ENCODE results near the gene HIVEP3. TPM values are rescaled to one million over a fixed set of nuclear protein-coding genes. Genes with fewer than 3 reads are reported as not detected.

HIVEP3 gene
- polyA plus RNA-seq, 1 of the 3 experiments (the other 2 are of a cell fraction): 6.4 TPM

GRCh38 chr1:41769068-41769467 is 149.7 kb downstream of the HIVEP3 start (continued):
- TF ChIP-seq POLR2AphosphoS5 (IDR thresholded peaks at IDR 0.05; ENCODE audit: low read depth, low read length) (no peak), RXRA (IDR thresholded peaks at IDR 0.05; ENCODE audit: borderline replicate concordance, low read depth) (no peak)

- WGBS (ENCODE audit: low lambda C conversion rate): 32% methylated on average over 4 of the region's 6 CpGs
- POLR2A ChIA-PET: no interaction called here
Observed at GRCh38 chr1:41768583-41768982, 150.1 kb downstream of the HIVEP3 start.

DNA sequence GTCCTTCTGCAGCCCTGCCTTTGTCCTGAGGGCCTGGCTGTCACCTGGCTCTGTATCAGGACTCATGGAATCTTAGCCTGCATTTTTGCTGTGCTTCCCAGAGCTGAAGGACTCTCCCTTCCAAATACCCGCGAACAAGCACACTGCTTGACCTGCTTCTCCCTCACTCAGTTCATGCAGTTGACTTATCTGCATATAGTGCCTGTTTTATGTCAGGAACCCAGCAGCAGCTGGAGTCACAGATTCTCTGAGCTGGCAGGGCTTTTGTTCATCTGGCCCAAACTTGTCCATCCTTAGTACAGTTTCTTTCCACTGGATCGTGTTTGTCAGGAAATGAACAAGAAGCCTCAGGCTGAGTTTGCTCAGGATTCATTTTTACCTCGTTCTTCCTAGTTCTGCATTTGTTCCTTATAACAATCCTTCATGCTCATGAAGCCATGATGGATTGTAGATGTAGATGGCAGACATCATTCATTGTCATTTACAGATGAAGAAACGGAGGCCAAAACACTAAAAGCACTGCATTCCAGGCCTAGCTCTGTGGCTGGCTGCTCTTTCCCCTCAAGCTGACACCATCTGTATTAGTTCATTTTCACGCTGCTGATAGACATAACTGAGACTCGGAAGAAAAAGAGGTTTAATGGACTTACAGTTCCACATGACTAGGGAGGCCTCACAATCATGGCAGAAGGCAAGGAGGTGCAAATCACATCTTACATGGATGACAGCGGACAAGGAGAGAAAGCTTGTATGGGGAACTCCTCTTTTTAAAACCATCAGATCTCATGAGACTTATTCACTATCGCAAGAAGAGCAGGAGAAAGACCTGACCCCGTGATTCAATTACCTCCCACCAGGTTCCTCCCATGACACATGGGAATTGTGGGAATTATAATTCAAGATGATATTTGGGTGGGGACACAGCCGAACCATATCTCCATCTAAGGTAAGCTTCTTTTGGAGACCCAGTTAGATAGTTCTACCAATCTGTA is 150.9 kb downstream of the HIVEP3 start:
- Histone ChIP-seq H3K4me1 (ENCODE audit: control insufficient read depth in 1 of 2, insufficient read depth in 2 of 2, low read depth in 1 of 2, low read length in 1 of 2) (peaks cover 4 to 19% of the 10 kb centered on the region in 2 experiments; a peak in 1 of 4 replicates), H4K20me1 (ENCODE audit: insufficient read depth) (no peaks in the 10 kb centered on the region), H3K9me3 (no peaks in the 10 kb centered on the region), H3K27me3 (ENCODE audit: insufficient read depth) (no peaks in the 10 kb centered on the region), H3F3A (replicated peaks; ENCODE audit: insufficient read depth) (peaks cover 2% of the 10 kb centered on the region), H3K79me2 (ENCODE audit: insufficient read depth) (no peaks in the 10 kb centered on the region), H2AFZ (ENCODE audit: low read depth) (no peak overlapping the region), H3K4me3 (ENCODE audit: low read depth in 2 of 2, low read length in 1 of 2) (no peak overlapping the region), H3K9ac (no peak overlapping the region), H3K27ac (ENCODE audit: low read depth in 2 of 2, low read length in 1 of 2) (peak overlapping the region in 1 of 2 experiments; percentile 26; a peak in 1 of 4 replicates), H3K9me2 (no peaks in the 10 kb centered on the region), H3K4me2 (no peak overlapping the region), H3K36me3 (replicated peaks in 1 of 2; ENCODE audit: control insufficient read depth in 1 of 2, insufficient read depth in 2 of 2, low read length in 1 of 2) (no peaks in the 10 kb centered on the region)
- 71% methylated on average over 10 of the region's 11 CpGs for WGBS (ENCODE audit: low lambda C conversion rate)
- POLR2A ChIA-PET: no interaction called here
- CTCF ChIA-PET: interaction anchor here (1.0 to 2.2 kb wide), 3 partner anchors 189 to 252 kb away, joined by 3 to 7 read pairs (median 4); no protein-coding TSS in a partner anchor
- peak; percentile 14; the same call in 1 of the 2 replicates for TF ChIP-seq TCF12 (IDR thresholded peaks at IDR 0.05)
- TF ChIP-seq, protein P1, sequence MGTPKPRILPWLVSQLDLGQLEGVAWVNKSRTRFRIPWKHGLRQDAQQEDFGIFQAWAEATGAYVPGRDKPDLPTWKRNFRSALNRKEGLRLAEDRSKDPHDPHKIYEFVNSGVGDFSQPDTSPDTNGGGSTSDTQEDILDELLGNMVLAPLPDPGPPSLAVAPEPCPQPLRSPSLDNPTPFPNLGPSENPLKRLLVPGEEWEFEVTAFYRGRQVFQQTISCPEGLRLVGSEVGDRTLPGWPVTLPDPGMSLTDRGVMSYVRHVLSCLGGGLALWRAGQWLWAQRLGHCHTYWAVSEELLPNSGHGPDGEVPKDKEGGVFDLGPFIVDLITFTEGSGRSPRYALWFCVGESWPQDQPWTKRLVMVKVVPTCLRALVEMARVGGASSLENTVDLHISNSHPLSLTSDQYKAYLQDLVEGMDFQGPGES (IDR thresholded peaks at IDR 0.05; ENCODE audit: low read depth, low read length): no peak
- no peak for DNase-seq

More at GRCh38 chr1:41768583-41768982, 150.1 kb downstream of the HIVEP3 start:
- H2AFZ ChIP-seq (ENCODE audit: low read depth): no peak overlapping the region
- peaks cover 4 to 19% of the 10 kb centered on the region in 2 experiments; a peak in 1 of 4 replicates for H3K4me1 ChIP-seq (ENCODE audit: control insufficient read depth in 1 of 2, insufficient read depth in 2 of 2, low read depth in 1 of 2, low read length in 1 of 2)
- CTCF ChIA-PET: interaction anchor here (1.0 to 2.2 kb wide), 2 partner anchors 190 to 194 kb away, joined by 4 to 7 read pairs; no protein-coding TSS in a partner anchor
- no peak for DNase-seq
- peaks cover 9% of the 10 kb centered on the region for H3F3A ChIP-seq (replicated peaks; ENCODE audit: insufficient read depth)
- no peaks in the 10 kb centered on the region for H3K9me2 ChIP-seq
- H3K9ac ChIP-seq: no peak overlapping the region
- TF ChIP-seq, protein P2, sequence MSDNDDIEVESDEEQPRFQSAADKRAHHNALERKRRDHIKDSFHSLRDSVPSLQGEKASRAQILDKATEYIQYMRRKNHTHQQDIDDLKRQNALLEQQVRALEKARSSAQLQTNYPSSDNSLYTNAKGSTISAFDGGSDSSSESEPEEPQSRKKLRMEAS (IDR thresholded peaks at IDR 0.05; ENCODE audit: low read depth): no peak
- TF ChIP-seq TEAD4 (IDR thresholded peaks at IDR 0.05; ENCODE audit: borderline replicate concordance, insufficient read depth) (no peak), RFX5 (IDR thresholded peaks at IDR 0.05; ENCODE audit: low read length) (no peak), FOSL2 (IDR thresholded peaks at IDR 0.05; ENCODE audit: borderline replicate concordance, low read depth) (no peak), GABPA (IDR thresholded peaks at IDR 0.05; ENCODE audit: low read depth) (no peak), RXRA (IDR thresholded peaks at IDR 0.05; ENCODE audit: borderline replicate concordance, low read depth) (no peak), ELF1 (IDR thresholded peaks at IDR 0.05) (no peak)
- H3K79me2 ChIP-seq (ENCODE audit: insufficient read depth): no peaks in the 10 kb centered on the region
- no peaks in the 10 kb centered on the region for H3K36me3 ChIP-seq (replicated peaks in 1 of 2; ENCODE audit: control insufficient read depth in 1 of 2, insufficient read depth in 2 of 2, low read length in 1 of 2)
- H3K27me3 ChIP-seq (ENCODE audit: insufficient read depth): no peaks in the 10 kb centered on the region
- no peak overlapping the region for H3K27ac ChIP-seq (ENCODE audit: low read depth in 2 of 2, low read length in 1 of 2)
- H4K20me1 ChIP-seq (ENCODE audit: insufficient read depth): no peaks in the 10 kb centered on the region
- no peak overlapping the region for H3K4me2 ChIP-seq
- no peak overlapping the region for H3K4me3 ChIP-seq (ENCODE audit: low read depth in 2 of 2, low read length in 1 of 2)
- no peaks in the 10 kb centered on the region for H3K9me3 ChIP-seq
